ENCODE measurements around the gene RWDD1.
A peak's percentile ranks its signal among the peaks of the same experiment; 100 is the strongest.
"Not testable (repeated sequence)": the region's sequence is repeated elsewhere in the genome, so short reads cannot be mapped to it uniquely, and the experiment has no call there.

RWDD1 gene

DNA sequence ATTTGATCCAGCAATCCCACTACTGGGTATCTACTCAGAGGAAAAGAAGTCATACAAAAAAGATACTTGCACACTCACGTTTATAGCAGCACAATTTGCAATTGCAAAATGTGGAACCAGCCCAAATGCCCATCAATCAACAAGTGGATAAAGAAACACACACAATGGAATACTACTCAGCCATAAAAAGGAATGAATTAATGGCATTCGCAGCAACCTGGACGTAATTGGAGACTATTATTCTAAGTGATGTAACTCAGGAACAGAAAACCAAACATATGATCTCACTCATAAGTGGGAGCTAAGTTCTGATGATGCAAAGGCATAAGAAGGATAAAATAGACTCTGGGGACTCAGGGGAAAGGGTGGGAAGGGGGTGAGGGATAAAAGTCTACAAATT, 33.6 kb downstream of the RWDD1 start:
- not testable (repeated sequence) for DNase-seq

DNA sequence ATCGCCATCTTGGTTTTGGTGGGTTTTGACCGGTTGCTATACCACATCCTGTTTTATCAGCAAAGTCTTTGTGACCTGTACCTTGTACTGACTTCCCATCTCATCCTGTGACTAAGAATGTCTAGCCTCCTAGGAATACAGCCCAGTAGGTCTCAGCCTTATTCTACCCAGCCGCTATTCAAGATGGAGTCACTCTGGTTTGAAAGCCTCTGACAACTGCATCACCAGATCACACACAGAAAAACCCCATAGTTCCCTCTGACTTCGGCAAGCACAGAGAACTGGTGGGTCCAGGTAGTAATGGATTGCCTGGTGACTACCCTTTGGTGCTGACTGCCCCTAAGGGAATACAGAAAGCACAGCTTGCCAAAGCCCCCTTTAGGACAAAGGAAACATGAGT, 34.6 kb downstream of the RWDD1 start:
- DNase-seq = no peak

DNA sequence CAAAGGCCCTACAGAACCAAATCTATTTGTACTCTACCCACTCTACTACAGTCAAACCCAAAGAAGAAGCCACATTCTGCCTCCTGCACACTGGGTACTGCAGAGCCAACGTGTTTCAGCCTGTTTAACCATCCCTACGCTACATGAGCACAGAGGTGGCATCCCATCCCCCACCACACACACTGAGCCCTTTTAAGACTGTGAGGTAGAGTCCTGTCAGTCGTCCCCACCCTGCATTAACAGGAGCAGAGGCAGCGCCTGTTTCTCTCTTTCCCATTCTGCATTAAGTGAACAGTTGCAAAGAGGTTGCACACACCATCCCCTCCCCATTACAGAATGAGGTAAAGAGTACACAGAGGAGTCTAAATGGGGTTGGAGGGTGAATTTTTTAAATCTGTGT, 39.8 kb downstream of the RWDD1 start:
- DNase-seq = no peak

DNA sequence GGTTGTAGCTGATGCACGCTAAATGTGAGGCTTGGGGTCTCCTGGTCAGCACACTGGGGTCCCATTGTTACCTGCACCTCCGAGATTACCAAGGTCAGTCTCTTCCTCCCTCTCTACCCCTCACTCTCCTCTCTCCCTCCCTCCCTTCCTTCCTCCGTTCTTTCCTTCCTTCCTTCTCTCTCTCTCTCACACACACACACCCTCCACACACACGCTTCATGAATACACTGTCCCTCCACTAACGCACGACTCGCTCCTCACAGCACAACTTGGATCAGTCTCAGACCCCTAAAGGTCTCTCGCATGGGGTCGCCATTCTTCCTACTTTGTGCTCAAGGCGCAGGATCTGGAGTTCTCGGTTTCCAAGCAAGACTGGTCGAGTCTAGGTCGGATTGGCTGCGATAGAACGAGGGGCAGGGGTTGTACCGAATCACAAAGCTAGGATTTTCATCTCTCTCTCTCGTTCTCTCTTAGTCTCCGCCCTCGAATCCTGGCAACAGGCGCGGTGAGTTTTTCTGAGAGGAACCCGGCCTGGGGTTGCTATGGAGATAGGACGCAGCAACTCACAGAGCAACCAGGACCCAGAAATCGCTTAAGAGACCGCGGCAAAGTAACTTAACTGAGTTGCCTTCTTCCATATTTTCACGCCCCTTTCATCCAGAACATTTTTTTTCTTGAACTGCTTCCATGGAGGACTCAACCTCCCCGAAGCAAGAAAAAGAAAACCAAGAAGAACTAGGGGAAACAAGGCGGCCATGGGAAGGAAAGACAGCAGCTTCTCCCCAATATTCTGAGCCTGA, 44.8 kb downstream of the RWDD1 start, which contains the start of gene RSPH4A:
RSPH4A (plus strand) TSS at position 543 of the 800 bp plus-strand sequence; CDS start at position 688, 145 bp downstream.
- DNase-seq = peak; percentile 11 to 95 (median 79)

DNA sequence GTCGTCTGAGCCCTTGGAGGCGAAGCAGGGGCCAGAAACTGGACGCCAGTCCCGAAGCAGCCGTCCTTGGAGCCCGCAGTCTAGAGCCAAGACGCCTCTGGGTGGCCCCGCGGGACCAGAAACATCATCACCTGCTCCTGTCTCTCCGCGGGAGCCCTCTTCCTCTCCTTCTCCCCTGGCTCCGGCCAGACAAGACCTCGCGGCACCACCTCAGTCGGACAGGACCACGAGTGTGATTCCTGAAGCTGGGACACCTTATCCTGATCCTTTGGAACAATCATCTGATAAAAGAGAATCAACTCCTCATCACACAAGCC, 45.4 kb downstream of the RWDD1 start:
- peak in 24 of 56 donors; percentile 0 to 46 (median 17) for DNase-seq

DNA sequence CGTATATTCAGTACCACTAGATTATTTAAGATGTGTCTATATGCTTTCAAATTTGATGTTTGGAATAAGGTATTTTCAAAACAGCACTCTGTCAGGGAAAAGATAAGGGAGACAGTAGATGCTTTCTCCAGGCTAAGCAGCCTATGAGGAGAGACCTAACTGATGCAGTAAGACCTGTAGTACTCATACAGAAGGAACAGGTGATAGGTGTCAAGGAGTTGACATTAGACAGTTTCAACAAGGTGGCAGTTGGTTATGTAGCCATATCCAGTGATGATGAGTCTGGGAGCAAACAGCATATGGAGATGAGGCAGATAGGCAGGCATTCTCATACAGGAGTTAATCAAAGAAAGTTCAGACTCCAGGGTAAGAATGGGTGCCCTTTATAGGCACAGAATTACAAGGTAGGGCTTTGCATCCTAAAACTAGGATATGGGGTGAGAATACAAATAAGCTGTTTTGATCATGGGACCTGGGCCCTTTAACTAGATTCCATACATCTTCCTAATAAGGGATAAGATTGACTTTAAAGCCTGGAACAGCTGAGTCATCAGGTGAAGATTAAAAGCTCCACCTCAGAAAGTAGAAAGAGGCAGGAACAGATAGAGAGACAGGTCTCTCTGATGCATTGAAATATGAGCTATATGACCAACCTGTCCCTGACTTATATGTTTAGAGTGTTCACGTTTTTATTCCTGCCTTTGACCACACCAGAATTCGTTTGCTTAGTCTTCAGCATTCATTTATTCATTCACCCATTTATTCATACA, 52.9 kb downstream of the RWDD1 start:
- no peak for DNase-seq

DNA sequence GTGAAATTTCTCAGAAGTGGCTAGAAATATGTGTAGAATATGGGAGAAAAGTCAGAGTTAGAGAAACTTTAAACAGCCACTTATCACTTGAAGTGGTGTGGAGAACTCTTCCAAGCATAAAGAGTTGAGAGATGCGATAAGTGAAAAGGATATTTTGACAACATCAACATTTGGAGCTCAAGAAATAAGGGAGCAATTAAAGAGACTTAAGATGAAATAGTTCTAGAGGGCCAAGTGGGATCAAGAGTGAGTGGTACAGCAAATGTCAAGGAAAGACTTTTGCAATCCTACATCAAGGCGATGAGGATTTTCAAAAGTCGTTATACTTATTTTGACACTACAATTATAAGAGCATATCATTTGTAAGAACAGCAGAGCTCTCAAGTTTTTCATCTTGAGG, 54.6 kb downstream of the RWDD1 start:
- no peak for DNase-seq

DNA sequence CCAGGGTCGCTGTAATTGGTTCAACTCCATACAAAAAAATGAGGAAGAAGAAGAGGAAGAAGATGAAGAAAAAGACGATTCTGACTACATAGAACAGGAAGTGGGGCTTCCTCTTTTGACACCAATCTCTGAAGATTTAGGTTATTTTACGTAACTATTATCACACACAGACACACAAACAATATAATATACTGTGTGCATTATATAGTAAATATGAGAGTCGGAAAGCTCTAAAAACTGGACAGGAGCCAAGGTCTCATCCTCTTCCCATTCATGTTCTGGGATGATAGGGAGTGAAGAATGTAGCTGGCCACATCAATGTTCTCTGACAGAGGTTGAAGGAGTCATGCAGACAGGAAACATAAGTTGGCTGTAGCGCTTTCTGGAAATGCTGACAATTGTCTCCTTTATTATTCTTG, 58.3 kb downstream of the RWDD1 start:
- DNase-seq = no peak

DNA sequence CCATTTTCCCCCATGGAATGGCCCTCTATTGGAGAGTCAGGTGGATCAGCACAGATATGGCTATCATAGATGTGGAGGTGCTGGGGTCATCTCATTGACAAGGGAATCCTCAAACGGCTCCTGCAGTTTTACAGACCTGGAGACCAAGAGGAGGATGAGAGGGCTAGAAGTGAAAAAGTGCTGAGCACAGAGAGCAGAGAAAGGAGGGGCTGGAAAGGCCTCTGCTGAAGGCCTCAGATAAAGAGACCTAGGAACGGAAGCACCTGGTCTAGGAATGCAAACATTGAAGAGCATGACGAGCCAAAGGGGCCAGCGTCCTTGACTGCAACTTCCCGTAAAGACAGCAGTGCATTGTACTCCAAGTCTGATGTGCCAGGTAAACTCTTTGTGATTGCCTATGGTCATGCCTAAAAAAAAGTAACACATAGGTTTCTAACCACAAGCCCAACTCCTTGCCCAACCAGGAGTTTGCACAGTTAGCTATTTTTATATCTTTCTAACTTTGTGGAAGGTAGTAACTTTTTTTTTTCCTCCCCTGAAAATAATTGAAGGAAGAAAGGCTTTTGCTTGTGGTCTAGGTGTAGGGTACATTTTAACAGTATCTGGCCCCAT, 60.2 kb downstream of the RWDD1 start:
- DNase-seq = no peak

DNA sequence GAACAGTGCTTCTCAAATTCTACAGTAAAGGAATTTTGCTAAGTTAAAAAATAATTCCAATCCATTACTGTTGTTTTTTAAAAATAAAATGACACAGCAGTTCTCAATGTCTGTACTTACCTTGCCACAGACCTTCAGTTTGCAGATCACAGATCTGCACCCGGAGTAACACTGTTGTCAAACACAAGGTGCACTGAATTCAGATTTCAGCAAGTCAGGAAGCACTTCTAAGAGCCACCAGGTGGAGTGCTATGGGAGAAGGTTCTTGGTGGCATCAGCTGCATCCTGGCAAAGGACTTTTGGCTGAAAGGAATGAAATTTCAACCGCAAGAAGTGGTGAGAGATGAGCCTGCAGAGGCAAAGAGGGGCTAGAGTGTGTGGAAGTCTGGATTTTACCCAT, 62.4 kb downstream of the RWDD1 start:
- DNase-seq = peak in 1 of 56 donors; percentile 6

Data from nucleus accumbens (tissue), 56 donors.